Measurements from ENCODE around the gene ODAD3. TPM values are rescaled to one million over a fixed set of nuclear protein-coding genes. Genes with fewer than 3 reads are reported as not detected.
"Not testable (repeated sequence)": the region's sequence is repeated elsewhere in the genome, so short reads cannot be mapped to it uniquely, and the experiment has no call there.

The ODAD3 gene
- total RNA-seq, 4 donors from 2014 or later, result 0.32 to 2.2 TPM; not detected in 2

- no peak for DNase-seq
- no peaks in the 10 kb centered on the region for H3K4me1 ChIP-seq
- no peaks in the 10 kb centered on the region for H3K27me3 ChIP-seq
- in situ Hi-C loops (cut with MboI; ENCODE audit: low pct_ligation_motif_present in 1 of 4, low pct_unique_long_range_greater_than_20kb in 1 of 4, low sequenced_read_pairs in 3 of 4), result no loop called here
- H3K27ac ChIP-seq, result no peak overlapping the region
- intact Hi-C loops (cut with DNase I; ENCODE audit: low total_unique reads), result loop anchor here (10.0 kb wide), 2 partner anchors 149 to 329 kb away; partner anchors contain the start of gene TSPAN16
- H3K36me3 ChIP-seq, result peaks cover 0 to 64% (median 23%) of the 10 kb centered on the region in 4 donors
- H3K9me3 ChIP-seq, result no peaks in the 10 kb centered on the region
- H3K4me3 ChIP-seq, result no peak overlapping the region
- 71% methylated on average over 3 of the region's 5 CpGs; no CpG with 5 or more reads in 1 of the 2 donors for WGBS, 2 donors (ENCODE audit: low coverage in 1 of 2)
- no peak for TF ChIP-seq POLR2AphosphoS5 (IDR thresholded peaks at IDR 0.05)
- no peak for TF ChIP-seq POLR2A (IDR thresholded peaks at IDR 0.05)
- TF ChIP-seq CTCF (IDR thresholded peaks at IDR 0.05), result no peak
- TF ChIP-seq EP300 (IDR thresholded peaks at IDR 0.05; ENCODE audit: low read depth), result no peak
These were observed 9.1 kb upstream of the ODAD3 start for GRCh38 chr19:11444059-11444458.

DNA sequence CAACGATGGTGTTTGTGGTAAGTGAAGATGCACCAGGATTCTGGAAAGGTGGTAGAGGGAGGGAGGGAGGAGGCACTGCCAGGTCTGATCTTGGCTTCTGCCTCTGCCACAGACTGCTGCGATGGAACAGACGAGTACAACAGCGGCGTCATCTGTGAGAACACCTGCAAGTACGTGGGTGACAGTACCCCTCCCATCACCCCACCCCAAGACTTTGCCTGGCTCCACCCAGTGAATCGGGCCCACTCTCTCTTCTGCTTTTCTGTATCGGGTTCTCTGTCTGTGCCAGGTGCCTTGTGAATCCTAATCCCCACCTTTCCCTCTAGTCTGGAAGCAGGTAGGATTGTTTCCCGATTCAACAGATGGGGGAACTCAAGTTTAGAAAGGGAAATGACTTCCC is 3.0 kb upstream of the ODAD3 start:
- H3K36me3 ChIP-seq, result peaks cover 0 to 46% (median 20%) of the 10 kb centered on the region in 4 donors
- H3K4me1 ChIP-seq, result peaks cover 9 to 18% (median 15%) of the 10 kb centered on the region in 4 donors
- no peaks in the 10 kb centered on the region for H3K9me3 ChIP-seq
- intact Hi-C loops (cut with DNase I; ENCODE audit: low total_unique reads), result no loop called here
- WGBS, 2 donors (ENCODE audit: low coverage in 1 of 2), result 90% methylated on average over 9 of the region's 9 CpGs; no CpG with 5 or more reads in 1 of the 2 donors
- H3K27ac ChIP-seq, result peak overlapping the region in 1 of 4 donors; percentile 13
- peak; percentile 43 for DNase-seq
- no peak overlapping the region for H3K4me3 ChIP-seq
- TF ChIP-seq CTCF (IDR thresholded peaks at IDR 0.05) (no peak), POLR2A (IDR thresholded peaks at IDR 0.05) (no peak), POLR2AphosphoS5 (IDR thresholded peaks at IDR 0.05) (no peak), EP300 (IDR thresholded peaks at IDR 0.05; ENCODE audit: low read depth) (no peak)
- no peaks in the 10 kb centered on the region for H3K27me3 ChIP-seq
- in situ Hi-C loops (cut with MboI; ENCODE audit: low pct_ligation_motif_present in 1 of 4, low pct_unique_long_range_greater_than_20kb in 1 of 4, low sequenced_read_pairs in 3 of 4), result loop anchor here in 2 of 4 donors (10.0 kb wide), 2 partner anchors 63 to 143 kb away; partner anchors contain the start of genes SWSAP1 (in 1 of the 2) and TSPAN16 (in 1 of the 2)

DNA sequence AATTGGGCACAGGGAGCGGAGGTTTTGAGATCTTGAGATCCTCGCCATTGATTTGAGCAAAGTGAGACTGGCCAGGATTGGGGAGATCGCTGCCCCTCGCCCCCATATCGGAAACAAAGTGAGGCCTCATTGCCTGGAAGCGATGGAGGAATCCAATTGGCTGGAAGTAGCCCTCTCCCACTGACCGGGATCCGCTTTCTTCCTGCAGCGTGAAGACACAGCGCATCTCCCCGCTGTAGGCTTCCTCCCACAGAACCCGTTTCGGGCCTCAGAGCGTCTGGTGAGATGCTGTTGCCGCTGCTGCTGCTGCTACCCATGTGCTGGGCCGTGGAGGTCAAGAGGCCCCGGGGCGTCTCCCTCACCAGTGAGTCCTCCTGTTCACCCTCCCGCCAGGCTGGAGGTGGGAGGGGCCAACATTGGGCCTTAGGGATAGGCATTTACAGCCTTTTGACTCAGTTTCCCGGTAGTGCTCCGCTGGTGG is 952 bp upstream of the ODAD3 start:
- no peaks in the 10 kb centered on the region for H3K9me3 ChIP-seq
- WGBS, 2 donors (ENCODE audit: low coverage in 1 of 2), result 0 to 3% methylated on average over 1 to 19 of the region's 21 CpGs
- no peak for TF ChIP-seq EP300 (IDR thresholded peaks at IDR 0.05; ENCODE audit: low read depth)
- peak; percentile 2 for TF ChIP-seq POLR2A (IDR thresholded peaks at IDR 0.05)
- H3K4me3 ChIP-seq, result peak overlapping the region; percentile 58 to 77 (median 70)
- in situ Hi-C loops (cut with MboI; ENCODE audit: low pct_ligation_motif_present in 1 of 4, low pct_unique_long_range_greater_than_20kb in 1 of 4, low sequenced_read_pairs in 3 of 4), result loop anchor here in 2 of 4 donors (10.0 kb wide), 2 partner anchors 61 to 141 kb away; partner anchors contain the start of genes SWSAP1 (in 1 of the 2) and TSPAN16 (in 1 of the 2)
- no peaks in the 10 kb centered on the region for H3K27me3 ChIP-seq
- DNase-seq, result peak; percentile 45
- intact Hi-C loops (cut with DNase I; ENCODE audit: low total_unique reads), result no loop called here
- H3K36me3 ChIP-seq, result peaks cover 0 to 26% (median 13%) of the 10 kb centered on the region in 4 donors
- H3K4me1 ChIP-seq, result peaks cover 9 to 18% (median 15%) of the 10 kb centered on the region in 4 donors
- H3K27ac ChIP-seq, result peak overlapping the region; percentile 82 to 92 (median 86)

DNA sequence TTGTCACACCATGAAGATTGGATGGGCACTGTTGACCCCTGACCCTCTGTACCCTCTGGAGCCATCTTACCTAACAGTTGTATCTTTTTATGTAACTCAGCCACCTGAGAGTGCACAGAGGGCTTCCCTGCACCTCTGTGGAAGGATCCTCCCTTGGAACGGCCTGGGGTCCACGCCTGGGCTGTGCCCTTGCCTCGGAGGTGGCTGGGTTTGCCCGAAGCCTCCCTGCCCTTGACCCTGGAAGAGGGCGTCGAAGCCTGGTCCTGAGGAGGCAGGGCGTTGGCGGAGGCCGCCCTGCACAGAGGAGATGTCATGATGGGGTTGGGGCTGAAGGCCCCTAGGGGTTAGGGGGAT is 241 bp downstream of the ODAD3 start:
- no peak for TF ChIP-seq POLR2A (IDR thresholded peaks at IDR 0.05)
- no peak for TF ChIP-seq POLR2AphosphoS5 (IDR thresholded peaks at IDR 0.05)
- no peak for TF ChIP-seq EP300 (IDR thresholded peaks at IDR 0.05; ENCODE audit: low read depth)
- TF ChIP-seq CTCF (IDR thresholded peaks at IDR 0.05), result no peak
- 6% methylated on average over 9 of the region's 9 CpGs; no CpG with 5 or more reads in 1 of the 2 donors for WGBS, 2 donors (ENCODE audit: low coverage in 1 of 2)
- no peaks in the 10 kb centered on the region for H3K27me3 ChIP-seq
- peak overlapping the region; percentile 82 to 92 (median 86) for H3K27ac ChIP-seq
- peaks cover 9 to 18% (median 15%) of the 10 kb centered on the region in 4 donors for H3K4me1 ChIP-seq
- H3K4me3 ChIP-seq, result peak overlapping the region; percentile 2 to 75 (median 32)
- intact Hi-C loops (cut with DNase I; ENCODE audit: low total_unique reads), result no loop called here
- DNase-seq, result no peak
- H3K9me3 ChIP-seq, result no peaks in the 10 kb centered on the region
- peaks cover 0 to 17% (median 7%) of the 10 kb centered on the region in 4 donors for H3K36me3 ChIP-seq
- in situ Hi-C loops (cut with MboI; ENCODE audit: low pct_ligation_motif_present in 1 of 4, low pct_unique_long_range_greater_than_20kb in 1 of 4, low sequenced_read_pairs in 3 of 4), result loop anchor here in 2 of 4 donors (10.0 kb wide), 2 partner anchors 60 to 140 kb away; partner anchors contain the start of genes SWSAP1 (in 1 of the 2) and TSPAN16 (in 1 of the 2)

- H3K27me3 ChIP-seq; H3K27ac ChIP-seq; intact Hi-C loops (cut with DNase I; ENCODE audit: low total_unique reads); DNase-seq; H3K4me3 ChIP-seq; H3K9me3 ChIP-seq: not testable (repeated sequence)
- Histone ChIP-seq H3K36me3 (peaks cover 0 to 12% (median 3%) of the 10 kb centered on the region in 4 donors), H3K4me1 (peaks cover 9 to 18% (median 15%) of the 10 kb centered on the region in 4 donors)
- in situ Hi-C loops (cut with MboI; ENCODE audit: low pct_ligation_motif_present in 1 of 4, low pct_unique_long_range_greater_than_20kb in 1 of 4, low sequenced_read_pairs in 3 of 4), result loop anchor here in 2 of 4 donors (10.0 kb wide), 2 partner anchors 59 to 139 kb away; partner anchors contain the start of genes SWSAP1 (in 1 of the 2) and TSPAN16 (in 1 of the 2)
- 83 to 100% methylated on average over 1 to 3 of the region's 3 CpGs for WGBS, 2 donors (ENCODE audit: low coverage in 1 of 2)
These were observed 1.4 kb downstream of the ODAD3 start for GRCh38 chr19:11433526-11433925.
